Measurements from ENCODE around the gene NINL. TPM values are rescaled to one million over a fixed set of nuclear protein-coding genes. Genes with fewer than 3 reads are reported as not detected.

Gene NINL
- total RNA-seq, 1 donor from 2014 or later = 1.8 TPM

DNA sequence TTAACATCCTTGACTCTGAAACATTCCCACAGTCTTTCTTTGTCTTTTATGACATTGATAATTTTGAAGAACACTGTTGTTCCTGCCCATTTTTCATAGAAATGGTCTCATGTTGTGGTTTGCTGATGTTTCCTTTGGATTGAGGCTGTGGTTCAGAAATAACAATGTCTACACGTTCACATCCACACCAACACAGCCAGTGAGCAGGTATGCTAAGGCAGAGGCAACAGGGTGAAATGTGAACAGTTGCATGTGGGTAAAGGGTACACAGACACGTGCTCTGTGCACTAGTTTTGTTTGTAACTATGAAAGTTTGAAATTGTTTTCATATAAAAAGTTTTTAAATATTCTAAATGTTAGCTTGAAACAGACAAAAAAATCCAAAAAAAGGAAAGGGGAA is 99.5 kb downstream of the NINL start:
- DNase-seq (no peak), ATAC-seq (ENCODE audit: low read depth) (no peak)
- intact Hi-C loops (cut with micrococcal nuclease) = no loop called here
- TF ChIP-seq, protein P1, sequence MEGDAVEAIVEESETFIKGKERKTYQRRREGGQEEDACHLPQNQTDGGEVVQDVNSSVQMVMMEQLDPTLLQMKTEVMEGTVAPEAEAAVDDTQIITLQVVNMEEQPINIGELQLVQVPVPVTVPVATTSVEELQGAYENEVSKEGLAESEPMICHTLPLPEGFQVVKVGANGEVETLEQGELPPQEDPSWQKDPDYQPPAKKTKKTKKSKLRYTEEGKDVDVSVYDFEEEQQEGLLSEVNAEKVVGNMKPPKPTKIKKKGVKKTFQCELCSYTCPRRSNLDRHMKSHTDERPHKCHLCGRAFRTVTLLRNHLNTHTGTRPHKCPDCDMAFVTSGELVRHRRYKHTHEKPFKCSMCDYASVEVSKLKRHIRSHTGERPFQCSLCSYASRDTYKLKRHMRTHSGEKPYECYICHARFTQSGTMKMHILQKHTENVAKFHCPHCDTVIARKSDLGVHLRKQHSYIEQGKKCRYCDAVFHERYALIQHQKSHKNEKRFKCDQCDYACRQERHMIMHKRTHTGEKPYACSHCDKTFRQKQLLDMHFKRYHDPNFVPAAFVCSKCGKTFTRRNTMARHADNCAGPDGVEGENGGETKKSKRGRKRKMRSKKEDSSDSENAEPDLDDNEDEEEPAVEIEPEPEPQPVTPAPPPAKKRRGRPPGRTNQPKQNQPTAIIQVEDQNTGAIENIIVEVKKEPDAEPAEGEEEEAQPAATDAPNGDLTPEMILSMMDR (IDR thresholded peaks at IDR 0.05) = no peak
- POLR2A ChIA-PET = no interaction called here
- CTCF ChIA-PET = no interaction called here
- H3K27me3 Mint-ChIP-seq = no peaks in the 10 kb centered on the region
- no peak overlapping the region for H3K27ac Mint-ChIP-seq
- H3K4me1 Mint-ChIP-seq = peaks cover 13% of the 10 kb centered on the region
- no peaks in the 10 kb centered on the region for H3K36me3 Mint-ChIP-seq (ENCODE audit: low read depth)
- no peaks in the 10 kb centered on the region for H3K9me3 Mint-ChIP-seq
- no peak overlapping the region for H3K4me3 Mint-ChIP-seq

DNA sequence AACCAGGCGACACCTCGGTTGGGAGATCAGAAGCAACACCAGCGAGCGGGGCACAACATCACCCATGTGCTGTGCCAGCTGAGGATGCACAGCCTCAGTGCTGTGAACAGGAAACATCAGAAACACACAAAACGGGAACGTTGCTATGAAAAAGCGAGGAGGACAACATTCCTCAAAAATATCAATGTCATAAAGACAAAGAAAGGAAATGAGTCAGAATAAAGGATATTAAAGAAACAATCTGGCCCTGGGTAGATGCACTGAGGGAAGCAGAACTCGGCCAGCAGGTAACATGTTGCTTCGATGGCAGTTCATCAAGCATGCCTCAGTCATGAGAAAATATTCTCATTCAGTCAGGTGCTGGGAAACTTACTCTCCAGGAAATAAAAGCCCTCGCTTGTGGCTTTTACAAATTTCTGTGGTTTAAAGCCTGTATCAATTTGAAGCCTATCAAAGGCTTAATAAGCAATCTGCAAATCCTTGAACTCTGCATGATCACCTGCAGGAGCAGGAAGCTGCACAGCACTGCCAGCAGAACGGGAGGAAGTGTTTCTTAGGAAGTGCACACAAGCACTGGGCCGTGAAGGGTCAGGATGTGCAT is 100.3 kb downstream of the NINL start:
- intact Hi-C loops (cut with micrococcal nuclease) = no loop called here

DNA sequence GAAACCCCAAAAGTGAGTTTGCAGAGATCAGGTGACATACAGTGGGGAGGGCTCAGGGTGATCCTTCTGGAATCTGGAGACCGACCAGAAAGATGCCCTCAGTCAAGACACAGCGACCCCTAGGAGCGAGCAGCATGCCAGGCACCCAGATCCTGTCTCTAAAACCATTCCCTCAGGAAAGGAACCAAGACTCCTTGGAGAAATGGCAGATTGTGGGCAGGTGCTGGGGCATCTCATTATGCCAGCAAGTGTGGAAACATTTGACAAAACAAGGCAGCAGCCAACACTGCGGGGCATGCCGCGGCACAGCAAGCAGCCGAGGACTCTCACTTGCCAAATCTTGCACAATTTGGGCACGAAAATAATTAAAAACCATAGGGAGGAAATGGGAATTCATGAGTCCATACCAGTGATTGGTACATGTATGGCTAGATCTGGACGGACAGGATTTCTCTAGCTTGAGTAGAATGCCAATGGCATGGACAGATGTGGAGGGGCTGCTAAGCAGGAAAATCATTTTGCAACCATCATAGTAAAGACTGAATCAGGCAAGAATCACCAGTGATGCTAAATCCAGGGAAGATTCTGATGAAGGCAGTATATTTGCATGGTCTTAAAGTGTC is 101.0 kb downstream of the NINL start:
- intact Hi-C loops (cut with micrococcal nuclease) = no loop called here
- no peak for ATAC-seq (ENCODE audit: low read depth)
- Mint-ChIP-seq H3K4me3 (no peak overlapping the region), H3K9me3 (no peaks in the 10 kb centered on the region), H3K36me3 (ENCODE audit: low read depth) (no peaks in the 10 kb centered on the region), H3K27me3 (no peaks in the 10 kb centered on the region), H3K27ac (no peak overlapping the region), H3K4me1 (peaks cover 13% of the 10 kb centered on the region)
- no peak for DNase-seq
- ChIA-PET POLR2A (no interaction called here), CTCF (no interaction called here)
- TF ChIP-seq, protein P1 (IDR thresholded peaks at IDR 0.05) = no peak

More for the DNA sequence above, 100.3 kb downstream of the NINL start:
- no peak for DNase-seq
- Mint-ChIP-seq H3K9me3 (no peaks in the 10 kb centered on the region), H3K27ac (no peak overlapping the region), H3K4me3 (no peak overlapping the region), H3K4me1 (peaks cover 13% of the 10 kb centered on the region), H3K36me3 (ENCODE audit: low read depth) (no peaks in the 10 kb centered on the region), H3K27me3 (no peaks in the 10 kb centered on the region)
- no peak for ATAC-seq (ENCODE audit: low read depth)
- POLR2A ChIA-PET = no interaction called here
- TF ChIP-seq, protein P1 (IDR thresholded peaks at IDR 0.05) = no peak
- CTCF ChIA-PET = no interaction called here

DNA sequence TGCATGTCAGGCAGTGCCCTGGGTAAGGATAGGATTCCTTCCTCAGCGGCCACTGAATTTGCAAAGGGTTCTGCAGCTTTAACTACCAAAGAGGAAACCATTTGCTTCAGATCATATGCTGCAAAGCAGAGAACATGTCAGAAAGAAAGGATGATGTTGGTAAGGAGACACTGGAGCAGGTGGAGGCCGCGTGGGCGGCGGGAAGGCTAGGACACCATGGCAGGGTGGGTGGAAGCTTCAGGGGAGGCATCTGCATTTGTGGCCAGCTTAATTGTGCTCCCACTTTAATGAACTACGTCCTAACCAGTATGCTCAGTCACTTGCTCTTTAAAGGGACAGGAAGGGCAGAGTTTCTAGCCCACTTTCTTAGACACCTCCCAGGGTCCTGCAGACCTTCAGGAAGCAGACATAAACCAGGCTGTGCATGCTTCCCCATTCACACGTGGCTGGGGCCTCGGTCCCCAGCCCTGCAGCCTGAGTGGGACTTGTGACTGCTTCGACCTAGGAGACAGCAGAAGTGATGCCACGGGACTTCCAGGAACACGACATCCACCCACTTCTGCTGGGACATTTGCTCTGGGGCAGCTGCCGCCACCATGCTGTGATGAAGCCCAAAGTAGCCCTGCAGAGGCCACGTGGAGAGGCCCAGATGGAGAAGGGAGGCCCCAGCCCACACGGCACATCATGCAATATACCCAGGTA is 101.7 kb downstream of the NINL start:
- no peaks in the 10 kb centered on the region for H3K27me3 Mint-ChIP-seq
- no peak for DNase-seq
- ChIA-PET CTCF (no interaction called here), POLR2A (no interaction called here)
- ATAC-seq (ENCODE audit: low read depth) = no peak
- H3K27ac Mint-ChIP-seq = no peak overlapping the region
- H3K9me3 Mint-ChIP-seq = no peaks in the 10 kb centered on the region
- H3K4me1 Mint-ChIP-seq = peaks cover 13% of the 10 kb centered on the region
- TF ChIP-seq, protein P1 (IDR thresholded peaks at IDR 0.05) = no peak
- intact Hi-C loops (cut with micrococcal nuclease) = no loop called here
- H3K36me3 Mint-ChIP-seq (ENCODE audit: low read depth) = no peaks in the 10 kb centered on the region
- H3K4me3 Mint-ChIP-seq = no peak overlapping the region

DNA sequence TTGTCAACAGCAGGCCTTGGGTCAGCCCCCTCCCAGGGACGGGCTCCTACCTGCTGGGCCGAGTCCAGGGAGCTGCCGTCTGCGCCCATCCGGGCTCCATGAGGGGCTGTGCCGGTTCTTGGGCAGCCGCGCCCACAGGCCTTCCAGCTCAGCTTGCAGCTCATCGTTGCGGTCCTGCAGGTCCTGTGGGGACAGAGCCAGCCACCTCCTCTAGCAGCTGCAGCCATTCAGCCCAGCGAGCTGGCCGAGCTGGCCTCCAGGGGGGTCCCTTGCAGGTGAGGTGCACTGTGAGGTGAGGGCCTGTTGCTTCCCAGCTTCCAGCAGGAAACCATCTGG is 103.4 kb downstream of the NINL start:
- no peaks in the 10 kb centered on the region for H3K27me3 Mint-ChIP-seq
- ChIA-PET POLR2A (no interaction called here), CTCF (no interaction called here)
- DNase-seq (no peak), ATAC-seq (ENCODE audit: low read depth) (no peak)
- H3K9me3 Mint-ChIP-seq = no peaks in the 10 kb centered on the region
- H3K36me3 Mint-ChIP-seq (ENCODE audit: low read depth) = no peaks in the 10 kb centered on the region
- no peak overlapping the region for H3K27ac Mint-ChIP-seq
- intact Hi-C loops (cut with micrococcal nuclease) = no loop called here
- TF ChIP-seq, protein P1 (IDR thresholded peaks at IDR 0.05) = no peak
- peaks cover 13% of the 10 kb centered on the region for H3K4me1 Mint-ChIP-seq
- H3K4me3 Mint-ChIP-seq = no peak overlapping the region
